Transverse colon (tissue), 4 donors: ENCODE results near the gene CORO2B.

Experiments used
- POLR2A ChIP-seq: fragments of 450-650 bp; IDR thresholded peaks from one replicate; pipeline ENCODE4 v1.6.1; 2016; ENCODE audit warnings: antibody characterized with exemption, mild to moderate bottlenecking, moderate library complexity
- POLR2AphosphoS5 ChIP-seq, 3 donors: sonication (generic); formaldehyde crosslinking; IDR thresholded peaks; one replicate each; pipeline ENCODE4 v1.6.1; 2016; ENCODE audit warnings: antibody characterized with exemption in 3 of 3
- TF ChIP-seq, protein P1 (sequence below), 5 experiments: fragments of 200-600 bp in 3 of 5; fragments of 450-650 bp in 2 of 5; sonication (generic) in 3 of 5; IDR thresholded peaks; 1 replicate in 2 of 5; 2 replicates in 3 of 5; pipeline ENCODE4 v1.5.1; 2016 to 2017; ENCODE audit warnings: antibody characterized with exemption in 5 of 5, inconsistent platforms in 3 of 5, mild to moderate bottlenecking in 2 of 5, moderate library complexity in 1 of 5

DNA sequence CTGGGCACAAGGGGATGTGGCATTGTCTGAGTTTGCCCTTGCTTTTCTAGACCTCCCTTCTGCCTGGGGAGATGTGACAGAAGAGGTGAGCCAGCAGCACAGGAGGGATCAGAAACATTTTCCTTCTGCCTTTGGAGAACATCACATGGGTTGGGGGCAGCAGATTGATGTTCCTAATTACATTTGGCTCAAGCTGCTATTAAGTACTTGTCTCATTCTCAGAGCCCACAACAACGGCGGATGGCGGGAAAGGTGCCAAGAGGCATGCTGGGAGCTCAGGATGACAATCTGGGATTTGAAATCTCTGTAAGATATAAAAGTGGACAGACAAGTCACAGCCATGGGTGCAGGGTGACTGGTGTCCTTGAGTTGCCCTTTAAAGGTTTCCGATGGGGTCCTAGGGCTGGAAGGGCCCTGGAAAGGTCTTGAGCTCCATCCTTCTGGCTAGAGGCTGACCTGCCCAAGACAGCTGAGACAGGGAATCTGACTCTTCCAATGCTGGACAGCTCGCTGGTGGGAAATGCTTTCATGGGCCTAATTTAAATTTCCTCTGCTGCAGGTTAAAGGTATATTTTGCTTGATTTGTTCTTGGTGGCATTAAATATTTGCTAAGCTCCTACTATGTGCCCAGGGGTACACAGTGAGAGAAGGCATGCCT lies 2.4 kb upstream of the CORO2B start:
- TF ChIP-seq POLR2A (no peak), POLR2AphosphoS5 (IDR thresholded peaks at IDR 0.05) (no peak)
- TF ChIP-seq, protein P1, sequence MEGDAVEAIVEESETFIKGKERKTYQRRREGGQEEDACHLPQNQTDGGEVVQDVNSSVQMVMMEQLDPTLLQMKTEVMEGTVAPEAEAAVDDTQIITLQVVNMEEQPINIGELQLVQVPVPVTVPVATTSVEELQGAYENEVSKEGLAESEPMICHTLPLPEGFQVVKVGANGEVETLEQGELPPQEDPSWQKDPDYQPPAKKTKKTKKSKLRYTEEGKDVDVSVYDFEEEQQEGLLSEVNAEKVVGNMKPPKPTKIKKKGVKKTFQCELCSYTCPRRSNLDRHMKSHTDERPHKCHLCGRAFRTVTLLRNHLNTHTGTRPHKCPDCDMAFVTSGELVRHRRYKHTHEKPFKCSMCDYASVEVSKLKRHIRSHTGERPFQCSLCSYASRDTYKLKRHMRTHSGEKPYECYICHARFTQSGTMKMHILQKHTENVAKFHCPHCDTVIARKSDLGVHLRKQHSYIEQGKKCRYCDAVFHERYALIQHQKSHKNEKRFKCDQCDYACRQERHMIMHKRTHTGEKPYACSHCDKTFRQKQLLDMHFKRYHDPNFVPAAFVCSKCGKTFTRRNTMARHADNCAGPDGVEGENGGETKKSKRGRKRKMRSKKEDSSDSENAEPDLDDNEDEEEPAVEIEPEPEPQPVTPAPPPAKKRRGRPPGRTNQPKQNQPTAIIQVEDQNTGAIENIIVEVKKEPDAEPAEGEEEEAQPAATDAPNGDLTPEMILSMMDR (IDR thresholded peaks at IDR 0.05), result no peak
